Activated naive CD8-positive, alpha-beta T cell (primary cell): ENCODE data around the gene MAML3.

Experiments used
- H3K27ac Mint-ChIP-seq: one replicate; pipeline ENCODE4 v1.8.0; 2021; ENCODE audit warnings: mixed read lengths
- H3K27me3 Mint-ChIP-seq: one replicate; pipeline ENCODE4 v1.8.0; 2021; ENCODE audit warnings: mixed read lengths
- H3K36me3 Mint-ChIP-seq: one replicate; pipeline ENCODE4 v1.8.0; 2021; ENCODE audit warnings: mixed read lengths
- H3K4me1 Mint-ChIP-seq: one replicate; pipeline ENCODE4 v1.8.0; 2021; ENCODE audit warnings: low read depth, mixed read lengths
- H3K4me3 Mint-ChIP-seq: one replicate; pipeline ENCODE4 v1.8.0; 2021; ENCODE audit warnings: mild to moderate bottlenecking, mixed read lengths
- H3K9me3 Mint-ChIP-seq: one replicate; pipeline ENCODE4 v1.8.0; 2021; ENCODE audit warnings: low read depth, mixed read lengths

MAML3 gene

GRCh38 chr4:140153718-140154571 lies at the start of gene MAML3:
MAML3 (minus strand) TSS chr4:140154184; CDS start chr4:140153327, 857 bp downstream.
- H3K27ac Mint-ChIP-seq, result peak within 1 kb of the TSS; percentile 92
- no peaks in the 10 kb centered on the region for H3K36me3 Mint-ChIP-seq
- no peaks in the 10 kb centered on the region for H3K27me3 Mint-ChIP-seq
- no peaks in the 10 kb centered on the region for H3K9me3 Mint-ChIP-seq
- H3K4me1 Mint-ChIP-seq, result peaks cover 52% of the 10 kb centered on the region
- peak within 1 kb of the TSS; percentile 95 for H3K4me3 Mint-ChIP-seq

GRCh38 chr4:140198942-140199341 lies 45.0 kb upstream of the MAML3 start:
- Mint-ChIP-seq H3K27ac (no peak overlapping the region), H3K9me3 (peaks cover 8% of the 10 kb centered on the region)

GRCh38 chr4:140195806-140196205 lies 41.8 kb upstream of the MAML3 start:
- Mint-ChIP-seq H3K4me1 (peaks cover 2% of the 10 kb centered on the region), H3K27ac (no peak overlapping the region), H3K9me3 (peaks cover 8% of the 10 kb centered on the region), H3K27me3 (peaks cover 5% of the 10 kb centered on the region), H3K36me3 (no peaks in the 10 kb centered on the region), H3K4me3 (no peak overlapping the region)

More at GRCh38 chr4:140198942-140199341, 45.0 kb upstream of the MAML3 start:
- Mint-ChIP-seq H3K4me1 (peaks cover 2% of the 10 kb centered on the region), H3K27me3 (peaks cover 5% of the 10 kb centered on the region), H3K36me3 (peaks cover 2% of the 10 kb centered on the region), H3K4me3 (no peak overlapping the region)

DNA sequence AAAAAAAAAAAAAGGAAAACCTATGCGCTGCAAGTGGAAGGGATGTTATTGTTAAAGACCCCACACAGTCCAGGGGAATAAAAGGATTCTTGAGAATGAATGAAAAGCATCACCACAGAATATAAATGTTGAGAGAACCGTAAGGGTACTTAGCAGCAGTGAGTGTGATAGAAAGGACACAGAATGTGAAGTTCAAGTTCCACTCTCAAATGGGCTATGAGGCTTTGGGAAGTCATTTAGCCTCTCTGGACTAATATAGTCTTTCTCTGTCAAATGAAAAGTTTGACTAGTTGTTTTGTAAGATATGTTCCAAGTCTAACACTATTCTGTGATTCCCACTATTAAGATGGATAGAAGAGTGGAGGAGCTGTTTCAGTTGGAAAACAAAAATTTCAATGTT lies 35.8 kb upstream of the MAML3 start:
- Mint-ChIP-seq H3K9me3 (no peaks in the 10 kb centered on the region), H3K36me3 (no peaks in the 10 kb centered on the region), H3K4me3 (no peak overlapping the region), H3K27me3 (no peaks in the 10 kb centered on the region), H3K27ac (no peak overlapping the region), H3K4me1 (no peaks in the 10 kb centered on the region)

DNA sequence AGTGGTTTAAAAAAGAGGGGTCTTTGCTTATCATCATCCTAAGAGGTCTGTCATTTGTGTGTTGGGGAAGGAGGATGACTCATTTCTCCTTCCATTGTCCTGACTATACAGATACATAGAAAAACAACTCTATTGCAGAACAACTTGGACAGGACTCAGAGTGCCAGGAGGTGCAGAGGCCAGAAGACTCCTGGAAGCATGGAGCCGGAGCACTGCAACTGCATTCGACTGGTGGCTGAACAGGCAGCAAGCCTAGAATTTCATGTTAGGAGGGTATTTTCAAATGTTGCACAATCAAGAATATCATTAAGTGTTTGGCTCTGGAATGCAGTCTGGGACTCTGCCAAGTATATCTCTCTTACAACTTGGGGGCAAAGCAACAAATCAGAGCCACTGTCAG lies 35.0 kb upstream of the MAML3 start:
- Mint-ChIP-seq H3K27ac (no peak overlapping the region), H3K36me3 (no peaks in the 10 kb centered on the region), H3K27me3 (no peaks in the 10 kb centered on the region), H3K4me1 (no peaks in the 10 kb centered on the region), H3K4me3 (no peak overlapping the region), H3K9me3 (no peaks in the 10 kb centered on the region)

DNA sequence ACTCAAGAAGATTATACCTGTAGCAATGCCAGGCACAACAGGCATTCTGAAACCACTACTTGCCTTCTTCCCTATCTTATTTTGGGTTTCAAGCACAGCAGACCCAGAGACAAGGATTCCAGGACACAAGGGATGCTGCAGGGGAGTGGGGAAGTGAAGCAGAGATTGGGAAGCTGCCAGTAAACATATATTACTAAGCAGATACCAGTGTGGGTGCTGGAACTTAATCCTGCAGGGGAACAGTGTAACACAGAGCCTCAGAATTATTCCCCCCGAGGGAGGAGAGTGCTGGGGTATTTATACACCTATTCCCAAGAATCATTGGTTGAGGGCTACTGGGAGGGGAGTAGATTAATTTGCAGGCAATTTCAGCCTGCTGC lies 33.3 kb upstream of the MAML3 start:
- Mint-ChIP-seq H3K4me1 (no peaks in the 10 kb centered on the region), H3K9me3 (no peaks in the 10 kb centered on the region), H3K36me3 (no peaks in the 10 kb centered on the region), H3K4me3 (no peak overlapping the region), H3K27me3 (no peaks in the 10 kb centered on the region), H3K27ac (no peak overlapping the region)

DNA sequence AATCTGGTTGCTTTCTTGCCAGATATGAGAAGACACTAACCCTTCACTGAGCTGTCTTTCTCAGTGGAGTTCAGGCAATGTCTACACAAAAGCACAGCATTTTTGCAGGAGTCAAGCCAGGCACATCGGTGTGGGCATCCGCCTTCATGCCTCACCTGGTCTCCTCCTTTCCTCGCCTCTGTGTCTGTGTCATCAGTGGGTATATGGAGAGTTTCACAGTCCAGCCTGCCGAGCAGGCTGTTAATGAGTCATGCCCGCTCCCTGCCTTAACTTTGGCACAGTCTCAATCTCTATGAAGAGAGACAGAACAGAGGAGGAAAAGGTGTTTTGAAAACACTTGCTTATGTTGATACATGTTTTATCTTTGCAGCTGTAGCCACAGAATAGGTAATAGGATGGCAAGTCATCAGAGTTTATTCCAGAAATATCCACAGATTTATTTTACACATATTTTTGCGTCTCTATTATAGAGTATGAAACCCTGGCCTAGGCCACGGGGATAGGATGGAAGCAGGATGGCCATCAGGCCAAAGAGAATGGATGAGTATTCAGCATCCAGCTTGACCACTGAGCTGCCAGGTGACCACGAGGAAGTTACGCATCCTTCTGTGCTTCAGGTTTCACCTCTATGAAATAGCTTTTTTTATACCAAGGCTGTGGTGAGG lies 32.8 kb upstream of the MAML3 start:
- Mint-ChIP-seq H3K27ac (no peak overlapping the region), H3K36me3 (no peaks in the 10 kb centered on the region), H3K9me3 (no peaks in the 10 kb centered on the region), H3K27me3 (no peaks in the 10 kb centered on the region), H3K4me3 (no peak overlapping the region), H3K4me1 (no peaks in the 10 kb centered on the region)

DNA sequence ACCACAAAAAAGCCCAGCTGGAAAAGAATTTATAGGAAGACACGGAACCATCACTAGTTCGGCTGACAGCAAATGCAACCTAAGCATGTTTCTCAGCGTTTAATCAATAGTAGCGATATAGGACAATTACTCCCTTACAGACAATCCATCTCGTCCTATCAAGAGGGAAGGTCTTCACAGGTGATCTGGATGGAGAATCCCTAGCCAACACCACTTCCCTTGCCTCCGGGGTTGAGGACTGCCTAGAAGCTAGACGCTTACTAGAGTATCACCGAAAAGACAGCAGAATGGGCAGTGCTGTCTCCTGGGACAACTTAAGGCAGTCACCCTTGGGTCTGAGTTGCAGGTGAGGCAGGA lies 32.1 kb upstream of the MAML3 start:
- Mint-ChIP-seq H3K36me3 (no peaks in the 10 kb centered on the region), H3K4me1 (no peaks in the 10 kb centered on the region), H3K9me3 (no peaks in the 10 kb centered on the region), H3K27ac (no peak overlapping the region), H3K4me3 (no peak overlapping the region), H3K27me3 (no peaks in the 10 kb centered on the region)

DNA sequence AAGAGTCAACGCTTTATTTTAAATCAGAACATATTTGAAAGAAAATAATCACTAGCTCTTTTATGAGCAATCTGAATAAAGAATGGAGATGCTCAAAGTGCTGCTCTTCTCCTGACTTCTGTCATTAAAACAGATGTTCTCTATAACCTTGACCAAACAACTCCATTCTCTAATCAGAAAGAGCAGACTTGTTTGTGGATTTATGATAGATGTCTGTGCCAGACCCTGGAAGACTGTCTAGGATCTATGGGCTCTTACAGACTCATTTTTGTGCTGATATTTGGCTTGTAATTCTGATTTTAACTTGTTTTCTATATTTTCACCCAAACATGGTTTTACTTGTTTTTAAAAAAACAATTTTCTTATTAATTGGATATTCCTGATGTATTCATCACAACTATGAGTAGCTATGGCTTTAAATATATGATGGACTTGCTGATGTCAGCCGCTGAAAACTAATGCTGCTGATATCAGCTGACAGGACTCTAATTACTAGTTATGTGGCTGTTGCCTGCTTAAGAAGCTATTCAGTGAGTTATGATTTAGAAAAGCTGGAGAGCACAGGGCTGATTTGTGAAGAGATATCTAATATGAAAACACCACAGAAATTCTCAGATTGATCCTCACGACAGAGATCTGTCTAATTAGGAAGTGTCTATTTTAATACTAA lies 31.6 kb upstream of the MAML3 start:
- Mint-ChIP-seq H3K36me3 (no peaks in the 10 kb centered on the region), H3K9me3 (no peaks in the 10 kb centered on the region), H3K27me3 (no peaks in the 10 kb centered on the region), H3K4me3 (no peak overlapping the region), H3K4me1 (no peaks in the 10 kb centered on the region), H3K27ac (no peak overlapping the region)

DNA sequence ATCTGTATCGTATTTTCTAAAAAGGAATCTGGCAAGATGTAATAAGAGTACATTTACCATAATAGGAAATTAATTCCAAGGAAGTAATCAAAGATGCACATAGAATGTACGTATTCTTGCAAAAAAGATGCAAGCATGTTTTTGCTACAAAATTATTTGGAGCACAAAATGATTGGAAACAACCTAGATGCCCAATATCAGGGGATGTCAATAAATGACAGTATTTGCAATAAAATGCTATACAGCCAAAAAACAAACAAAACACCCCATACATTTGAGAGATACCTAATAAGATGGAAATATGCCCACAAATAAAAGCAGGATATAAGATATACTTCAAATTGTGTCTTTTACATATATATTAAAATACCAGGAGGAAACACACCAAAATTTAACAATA lies 29.3 kb upstream of the MAML3 start:
- Mint-ChIP-seq H3K27me3 (peaks cover 1% of the 10 kb centered on the region), H3K4me1 (no peaks in the 10 kb centered on the region), H3K9me3 (no peaks in the 10 kb centered on the region)

DNA sequence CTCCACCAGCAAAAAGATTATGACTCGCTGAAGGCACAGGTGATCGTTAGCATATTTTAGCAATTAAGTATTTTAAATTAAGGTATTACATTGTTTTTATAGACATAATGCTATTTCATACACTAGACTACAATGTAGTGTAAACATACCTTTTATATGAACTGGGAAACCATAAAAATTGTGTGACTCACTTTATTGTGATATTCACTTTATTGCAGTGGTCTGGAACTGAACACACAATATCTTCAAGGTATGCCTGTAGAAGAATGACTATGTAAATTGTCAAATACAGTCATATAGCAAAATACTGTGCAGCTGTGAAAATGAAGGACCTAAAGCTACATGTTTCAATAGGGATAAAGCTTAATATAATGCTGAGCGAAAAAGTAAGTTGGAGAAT lies 26.6 kb upstream of the MAML3 start:
- H3K4me3 Mint-ChIP-seq, result no peak overlapping the region
- no peaks in the 10 kb centered on the region for H3K9me3 Mint-ChIP-seq
- no peaks in the 10 kb centered on the region for H3K4me1 Mint-ChIP-seq
- no peaks in the 10 kb centered on the region for H3K36me3 Mint-ChIP-seq
- no peak overlapping the region for H3K27ac Mint-ChIP-seq
- peaks cover 7% of the 10 kb centered on the region for H3K27me3 Mint-ChIP-seq

More for the DNA sequence above, 29.3 kb upstream of the MAML3 start:
- H3K36me3 Mint-ChIP-seq, result no peaks in the 10 kb centered on the region
- H3K4me3 Mint-ChIP-seq, result no peak overlapping the region
- no peak overlapping the region for H3K27ac Mint-ChIP-seq

DNA sequence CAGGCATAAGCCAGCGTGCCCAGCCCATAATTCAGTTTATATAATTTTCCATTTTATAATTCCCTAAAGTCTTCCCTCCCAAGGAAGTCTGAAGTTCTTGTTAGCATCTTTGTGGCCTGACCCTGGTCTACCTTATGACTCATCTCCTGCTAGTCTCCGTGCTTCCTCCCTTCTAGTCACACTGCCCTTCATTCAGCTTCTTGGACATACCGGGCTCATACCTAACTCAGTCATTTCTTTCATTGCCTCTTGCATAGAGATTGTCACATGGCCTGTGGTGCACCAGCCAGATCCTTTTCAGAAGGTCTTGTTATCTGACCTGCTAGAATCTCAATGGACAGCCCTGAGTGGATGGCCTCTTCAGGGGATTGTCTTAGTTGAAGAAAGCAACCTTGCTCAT lies 22.8 kb upstream of the MAML3 start:
- Mint-ChIP-seq H3K36me3 (no peaks in the 10 kb centered on the region), H3K9me3 (no peaks in the 10 kb centered on the region), H3K4me3 (no peak overlapping the region), H3K27me3 (peaks cover 7% of the 10 kb centered on the region), H3K27ac (no peak overlapping the region), H3K4me1 (no peaks in the 10 kb centered on the region)

DNA sequence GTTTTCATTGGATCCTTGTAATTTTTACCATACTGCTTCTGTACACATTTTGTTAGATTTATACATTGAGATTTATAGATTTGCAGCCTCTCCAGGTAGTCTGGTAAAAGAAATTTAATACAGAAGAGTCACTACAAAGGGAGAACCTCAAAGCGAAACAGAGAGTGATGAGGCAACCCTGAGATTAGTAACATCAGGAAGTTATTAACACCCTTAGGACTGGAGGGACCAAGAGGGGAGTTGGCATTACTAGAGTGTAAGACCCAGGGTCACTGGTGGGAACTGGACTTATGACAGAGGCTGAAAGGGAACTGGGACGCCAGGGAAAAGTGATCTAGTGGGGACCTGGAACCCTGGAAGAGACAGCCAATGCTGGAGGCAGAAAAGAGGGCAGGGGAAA lies 20.6 kb upstream of the MAML3 start:
- Mint-ChIP-seq H3K27me3 (peaks cover 7% of the 10 kb centered on the region), H3K36me3 (no peaks in the 10 kb centered on the region), H3K9me3 (no peaks in the 10 kb centered on the region), H3K4me1 (no peaks in the 10 kb centered on the region), H3K4me3 (no peak overlapping the region), H3K27ac (no peak overlapping the region)

- Mint-ChIP-seq H3K4me1 (no peaks in the 10 kb centered on the region), H3K36me3 (no peaks in the 10 kb centered on the region), H3K9me3 (no peaks in the 10 kb centered on the region), H3K4me3 (no peak overlapping the region), H3K27ac (no peak overlapping the region), H3K27me3 (peaks cover 6% of the 10 kb centered on the region)
These were observed 19.0 kb upstream of the MAML3 start for GRCh38 chr4:140172960-140173359.

DNA sequence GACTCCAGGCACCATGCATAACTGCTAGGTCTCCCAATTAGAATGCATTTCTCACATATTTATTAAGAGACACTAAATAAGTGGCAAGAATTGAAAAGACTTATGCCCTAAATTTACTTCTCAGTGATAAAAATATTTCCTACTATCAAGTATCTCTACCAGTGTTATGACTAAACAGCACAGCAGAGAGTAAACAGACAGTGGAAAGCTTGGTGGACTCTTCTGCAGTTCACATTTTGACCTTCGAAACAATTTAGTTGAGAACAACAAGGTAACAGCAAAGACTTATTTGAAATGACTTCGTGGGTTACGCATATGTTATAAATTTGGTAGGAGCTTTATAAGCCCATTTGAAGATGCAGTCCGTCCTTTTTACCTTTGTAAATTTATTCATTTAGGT lies 16.3 kb upstream of the MAML3 start:
- no peak overlapping the region for H3K4me3 Mint-ChIP-seq
- no peaks in the 10 kb centered on the region for H3K4me1 Mint-ChIP-seq
- H3K9me3 Mint-ChIP-seq, result no peaks in the 10 kb centered on the region
- H3K36me3 Mint-ChIP-seq, result no peaks in the 10 kb centered on the region
- H3K27me3 Mint-ChIP-seq, result no peaks in the 10 kb centered on the region
- H3K27ac Mint-ChIP-seq, result no peak overlapping the region
